Measurements from ENCODE around the gene UGT3A1.
"Not testable (repeated sequence)": the region's sequence is repeated elsewhere in the genome, so short reads cannot be mapped to it uniquely, and the experiment has no call there.

UGT3A1 gene

GRCh38 chr5:35990941-35991611, at the start of gene UGT3A1:
UGT3A1 (minus strand) TSS chr5:35991390; CDS start chr5:35991240, 150 bp downstream.
- DNase-seq (ENCODE audit: low read depth, low spot score): peak; percentile 83

DNA sequence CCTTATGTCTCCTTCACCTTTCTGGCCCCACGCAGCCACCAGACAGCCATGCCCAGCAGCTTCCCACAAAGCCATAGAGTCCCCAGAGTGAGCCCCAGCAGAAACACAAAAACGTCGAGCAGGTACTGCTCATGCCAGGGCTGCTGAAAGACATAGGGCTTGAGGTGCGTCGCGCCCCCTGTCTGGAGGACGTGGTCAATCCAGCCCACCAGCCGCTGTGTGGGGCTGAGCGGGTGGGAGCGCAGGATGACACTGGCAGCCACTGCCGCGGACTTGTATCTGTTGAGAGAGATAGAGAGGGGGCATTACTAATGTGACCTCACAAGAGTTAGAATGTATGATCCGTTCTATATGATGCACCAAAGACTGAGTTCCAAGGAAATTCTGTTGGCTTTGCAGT, 44.5 kb upstream of the UGT3A1 start:
- DNase-seq (ENCODE audit: low read depth, low spot score): no peak

- DNase-seq (ENCODE audit: low read depth, low spot score): not testable (repeated sequence)
These were observed 43.4 kb upstream of the UGT3A1 start for GRCh38 chr5:36034536-36035134.

- no peak for DNase-seq (ENCODE audit: low read depth, low spot score)
These were observed 42.3 kb upstream of the UGT3A1 start for GRCh38 chr5:36033486-36033885.

DNA sequence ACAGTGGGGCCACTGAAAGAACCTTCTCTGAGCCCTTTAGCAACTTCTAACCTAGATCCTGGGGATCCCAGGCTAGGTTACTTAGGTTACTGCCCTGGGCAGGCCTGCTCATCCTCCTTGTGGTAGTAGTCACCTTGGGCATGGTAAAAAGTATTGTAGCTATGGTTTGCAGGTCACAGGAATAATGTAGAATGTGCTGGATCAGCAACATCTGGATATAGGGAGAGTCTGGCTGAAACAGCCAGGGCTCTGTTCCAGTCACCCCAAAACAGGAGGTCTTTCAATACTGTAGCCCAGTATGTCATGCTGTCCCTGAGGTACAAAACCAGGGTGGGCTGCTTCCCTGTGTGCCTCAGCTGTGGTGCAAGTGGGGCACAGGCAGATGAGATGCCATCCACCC, 41.9 kb upstream of the UGT3A1 start:
- no peak for DNase-seq (ENCODE audit: low read depth, low spot score)

DNA sequence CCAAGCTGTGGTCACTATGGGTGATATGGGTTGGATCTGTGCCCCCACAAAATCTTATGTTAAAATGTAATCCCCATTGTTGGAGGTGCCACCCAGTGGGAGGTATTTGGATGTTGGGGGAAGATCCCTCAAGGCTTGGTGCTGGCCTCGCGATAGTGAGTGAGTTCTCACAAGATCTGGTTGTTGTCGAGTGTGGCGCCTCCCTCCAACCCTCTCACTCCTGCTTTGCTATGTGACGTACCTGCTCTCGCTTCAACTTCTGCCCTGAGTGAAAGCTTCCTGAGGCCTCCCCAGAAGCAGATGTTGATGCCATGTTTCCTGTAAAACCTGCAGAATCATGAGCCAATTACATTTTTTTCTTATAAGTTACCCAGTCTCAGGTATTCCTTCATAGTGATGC, 40.0 kb upstream of the UGT3A1 start:
- DNase-seq (ENCODE audit: low read depth, low spot score): no peak

GRCh38 chr5:36029914-36030313, 38.7 kb upstream of the UGT3A1 start:
- DNase-seq (ENCODE audit: low read depth, low spot score): no peak

DNA sequence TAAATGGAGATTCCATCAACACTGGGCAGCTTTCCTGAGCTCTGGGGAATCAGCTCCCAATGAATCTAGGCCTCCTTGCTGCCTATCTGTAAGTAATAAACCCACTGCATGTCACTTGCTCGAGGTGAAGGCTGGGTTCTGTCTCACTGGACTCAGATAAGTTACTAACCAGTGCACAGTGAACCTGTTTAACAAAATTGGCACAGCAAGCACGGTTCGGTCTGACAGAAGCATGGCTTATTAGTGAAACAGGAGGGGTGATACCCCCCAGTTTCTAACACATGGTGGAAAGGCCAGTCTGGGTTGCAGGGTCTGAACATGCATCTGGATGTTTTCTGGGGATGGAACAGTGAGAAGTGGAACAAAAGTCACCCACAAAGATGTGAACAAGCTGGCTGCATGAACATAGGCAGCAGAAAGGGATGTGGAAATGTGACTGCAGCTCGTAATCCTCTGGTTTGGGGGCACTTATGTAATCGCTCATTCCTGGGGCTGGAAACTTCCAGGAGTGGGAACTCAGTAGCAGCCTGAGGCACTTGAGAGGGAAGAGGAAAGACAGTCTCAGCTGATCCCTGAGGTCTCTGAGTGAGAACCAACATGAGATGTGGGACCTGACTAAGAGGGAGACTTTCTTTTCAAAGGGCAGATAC, 37.8 kb upstream of the UGT3A1 start:
- DNase-seq (ENCODE audit: low read depth, low spot score): no peak

DNA sequence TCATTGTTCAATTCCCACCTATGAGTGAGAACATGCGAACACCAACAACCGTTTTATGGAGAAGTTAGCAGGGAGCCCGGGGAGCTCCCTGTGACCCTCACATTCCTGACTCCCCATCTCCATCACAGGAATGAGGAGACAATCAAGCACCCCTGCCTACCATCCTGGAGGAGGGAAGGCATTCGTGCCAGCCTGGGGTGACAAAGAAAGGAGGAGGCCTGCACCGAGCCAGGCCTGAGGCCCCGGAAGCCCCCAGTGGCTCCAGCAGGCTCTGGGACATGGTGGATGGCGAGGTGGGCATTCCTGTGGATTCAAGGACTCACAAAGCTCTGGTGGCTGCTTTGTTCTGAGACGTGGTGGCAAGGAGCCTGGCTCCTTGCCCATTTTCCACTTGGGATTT, 36.5 kb upstream of the UGT3A1 start:
- no peak for DNase-seq (ENCODE audit: low read depth, low spot score)

DNA sequence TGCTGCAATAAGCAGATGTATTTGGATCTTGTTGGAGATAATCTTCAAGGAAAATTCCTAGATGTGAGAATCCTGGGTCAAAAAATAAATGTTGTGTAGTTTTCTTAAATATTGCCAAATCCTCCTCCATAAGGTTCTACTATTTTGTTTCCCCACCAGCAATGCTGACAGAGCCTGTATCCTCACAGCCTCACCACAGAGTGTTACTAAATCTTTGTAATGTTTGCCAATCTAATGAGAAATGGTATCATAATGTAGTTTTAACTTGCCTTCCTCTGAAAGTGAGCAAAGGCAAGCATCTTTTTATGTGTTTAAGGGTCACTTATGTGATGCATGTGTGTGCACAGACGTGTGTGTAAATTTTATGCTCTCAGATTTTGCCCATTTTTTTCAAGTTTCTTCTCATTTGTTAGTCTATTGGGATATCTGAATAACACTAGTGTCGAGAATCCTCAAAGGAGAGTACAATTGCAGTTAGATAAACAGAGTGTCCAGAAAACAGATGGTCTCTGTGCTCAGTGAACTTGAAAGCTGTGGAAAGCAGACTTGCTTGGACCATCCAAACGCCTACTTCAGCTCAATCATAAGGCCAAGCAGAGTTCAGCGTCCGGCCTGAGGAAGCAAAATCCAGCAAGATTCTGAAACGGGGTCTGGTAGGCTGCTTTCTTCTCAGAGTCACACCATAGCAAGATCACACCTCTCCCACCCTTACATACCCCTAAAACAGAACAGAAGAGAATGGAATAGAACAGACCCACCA, 35.7 kb upstream of the UGT3A1 start:
- no peak for DNase-seq (ENCODE audit: low read depth, low spot score)

DNA sequence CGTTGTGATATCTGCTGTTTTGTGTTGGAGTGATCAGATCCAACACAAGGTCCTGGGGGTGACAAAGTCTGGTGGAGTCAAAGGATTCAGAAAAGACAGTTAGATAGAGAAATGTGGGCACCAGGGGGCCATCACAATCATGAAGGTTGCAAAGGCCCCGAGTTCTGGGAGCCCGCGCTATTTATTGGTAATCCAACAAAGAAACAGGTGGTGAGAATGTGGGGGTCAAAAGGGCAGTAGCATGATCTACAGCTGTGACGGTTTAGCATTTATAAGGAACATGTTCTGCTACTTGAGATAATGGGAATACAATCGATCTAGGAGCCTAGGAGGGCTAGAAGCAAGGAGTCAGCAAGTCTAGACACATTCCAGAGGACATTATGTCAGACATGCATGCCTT, 31.1 kb upstream of the UGT3A1 start:
- DNase-seq (ENCODE audit: low read depth, low spot score): not testable (repeated sequence)

DNA sequence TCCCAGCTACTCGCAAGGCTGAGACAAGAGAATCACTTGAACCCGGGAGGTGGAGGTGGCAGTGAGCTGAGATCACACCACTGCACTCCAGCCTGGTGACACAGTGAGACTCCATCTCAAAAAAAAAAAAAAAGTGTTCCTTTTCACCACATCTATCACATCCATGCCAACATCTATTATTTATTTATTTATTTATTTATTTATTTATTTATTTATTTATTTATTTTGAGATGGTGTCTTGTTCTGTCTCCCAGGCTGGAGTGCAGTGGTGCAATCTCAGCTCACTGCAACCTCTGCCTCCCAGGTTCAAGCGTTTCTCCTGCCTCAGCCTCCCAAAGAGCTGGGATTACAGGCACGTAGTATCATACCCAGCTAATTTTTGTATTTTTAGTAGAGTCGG, 28.4 kb upstream of the UGT3A1 start:
- DNase-seq (ENCODE audit: low read depth, low spot score): not testable (repeated sequence)

GRCh38 chr5:36017622-36018021, 26.4 kb upstream of the UGT3A1 start:
- no peak for DNase-seq (ENCODE audit: low read depth, low spot score)

DNA sequence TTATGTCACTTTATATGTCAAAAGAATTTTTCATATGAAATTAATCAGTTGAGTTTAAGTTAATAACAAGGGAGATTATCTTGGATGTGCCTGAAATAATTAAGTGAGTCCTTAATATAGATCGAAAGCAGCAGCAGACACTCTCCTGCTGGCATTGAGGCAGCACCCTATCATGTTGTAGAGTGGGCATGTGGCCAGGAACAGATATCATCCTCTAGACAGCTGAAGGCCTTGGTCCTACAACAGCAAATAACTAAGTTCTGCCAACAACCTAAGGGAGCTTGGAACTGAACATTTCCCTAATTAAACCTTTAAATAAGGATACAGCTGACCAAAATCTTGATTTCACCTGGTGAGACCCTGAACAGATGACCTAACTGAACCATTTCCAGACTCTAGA, 25.8 kb upstream of the UGT3A1 start:
- DNase-seq (ENCODE audit: low read depth, low spot score): no peak

DNA sequence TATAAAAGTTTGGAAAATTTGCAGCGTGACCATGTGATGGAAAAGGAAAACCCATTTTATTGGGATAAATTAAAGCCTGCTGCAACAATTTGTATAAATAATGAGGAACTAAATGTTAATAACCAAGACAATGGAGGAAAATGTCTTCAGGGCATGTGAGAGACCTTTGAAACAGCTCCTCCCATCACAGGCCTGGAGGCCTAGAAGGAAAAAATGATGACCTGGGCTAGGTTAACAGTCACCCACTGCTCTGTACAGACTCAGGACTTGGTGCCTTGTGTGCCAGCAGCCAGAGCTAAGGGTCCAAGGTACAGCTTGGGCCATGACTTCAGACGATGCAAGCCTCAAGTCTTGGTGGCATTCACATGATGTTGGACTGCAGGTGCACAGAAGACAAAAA, 22.0 kb upstream of the UGT3A1 start:
- no peak for DNase-seq (ENCODE audit: low read depth, low spot score)

DNA sequence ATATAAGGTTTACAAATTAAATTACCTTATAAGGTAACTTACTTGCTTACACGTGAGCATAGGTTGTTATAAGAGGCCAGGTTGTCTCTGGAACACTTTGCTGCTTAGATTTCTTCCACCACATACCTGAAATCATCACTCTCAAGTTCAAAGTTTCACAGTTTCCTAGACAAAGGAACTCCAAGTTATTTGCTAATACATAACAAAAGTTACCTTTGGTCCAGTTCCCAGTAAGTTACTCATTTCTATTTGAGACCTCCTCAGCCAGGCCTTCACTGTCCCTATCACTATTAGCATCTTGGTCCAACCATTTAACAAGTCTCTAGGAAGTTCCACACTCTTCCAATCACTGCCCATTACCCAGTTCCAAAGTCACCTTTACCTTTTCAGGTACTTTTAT, 18.5 kb upstream of the UGT3A1 start:
- no peak for DNase-seq (ENCODE audit: low read depth, low spot score)

- no peak for DNase-seq (ENCODE audit: low read depth, low spot score)
These were observed 16.2 kb upstream of the UGT3A1 start for GRCh38 chr5:36007366-36007765.

- DNase-seq (ENCODE audit: low read depth, low spot score): no peak
These were observed 15.0 kb upstream of the UGT3A1 start for GRCh38 chr5:36006163-36006562.

GRCh38 chr5:36001032-36001431, 9.8 kb upstream of the UGT3A1 start:
- no peak for DNase-seq (ENCODE audit: low read depth, low spot score)

DNA sequence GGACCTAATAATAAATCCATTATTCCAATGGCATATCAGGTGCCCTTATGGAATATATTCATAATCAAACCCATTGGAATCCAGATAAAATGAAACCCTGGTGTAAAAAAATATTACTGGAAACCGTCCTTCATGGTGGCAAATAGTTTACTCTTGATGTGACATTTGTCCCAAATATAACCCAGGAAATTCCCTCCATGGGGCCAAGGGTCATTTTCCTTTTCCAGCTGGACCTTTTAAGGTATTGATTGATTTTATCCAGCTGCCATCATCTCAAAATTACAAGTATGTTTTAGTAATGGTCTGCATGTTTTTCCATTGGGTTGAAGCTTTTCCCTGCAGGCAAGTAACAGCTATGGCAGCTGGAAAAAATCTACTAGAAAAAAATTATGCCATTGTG, 8.4 kb upstream of the UGT3A1 start:
- no peak for DNase-seq (ENCODE audit: low read depth, low spot score)

DNA sequence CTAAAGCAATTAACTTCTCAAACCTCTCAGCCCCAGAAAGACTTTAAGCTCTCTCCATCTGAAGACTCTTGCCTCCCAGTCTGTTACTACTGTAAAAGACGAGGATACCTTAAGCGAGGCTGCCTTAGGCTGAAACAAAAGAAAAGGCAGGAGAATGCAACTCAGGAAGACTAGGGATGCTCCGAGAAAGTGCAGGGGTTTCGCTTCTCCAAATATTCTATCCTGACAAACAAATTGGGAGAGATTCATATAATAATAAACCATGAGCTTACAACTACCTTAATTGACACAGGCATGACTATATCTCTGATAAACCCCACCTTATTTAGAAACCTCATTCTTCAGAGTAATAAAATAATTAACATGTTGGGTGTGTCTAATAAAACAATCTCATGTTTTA, 4.9 kb upstream of the UGT3A1 start:
- no peak for DNase-seq (ENCODE audit: low read depth, low spot score)

GRCh38 chr5:35990520-35990919, 670 bp downstream of the UGT3A1 start:
- no peak for DNase-seq (ENCODE audit: low read depth, low spot score)

Measured in ELF-1 (cell line).